ENCODE data around the gene HOXD9.

- TF ChIP-seq BACH2 (CRISPR knock-in tag; IDR thresholded peaks at IDR 0.05; ENCODE audit: borderline replicate concordance) (no peak), OSR1 (CRISPR knock-in tag; IDR thresholded peaks at IDR 0.05) (no peak), TCF4 (CRISPR knock-in tag; IDR thresholded peaks at IDR 0.05; ENCODE audit: borderline replicate concordance) (no peak), ISL1 (CRISPR knock-in tag; IDR thresholded peaks at IDR 0.05) (no peak), ZFP30 (CRISPR knock-in tag; IDR thresholded peaks at IDR 0.05) (no peak), SNAI2 (CRISPR knock-in tag; IDR thresholded peaks at IDR 0.05) (no peak), GLIS3 (CRISPR knock-in tag; IDR thresholded peaks at IDR 0.05) (no peak), ZFP3 (CRISPR knock-in tag; IDR thresholded peaks at IDR 0.05) (no peak)
These were observed 29.1 kb downstream of the HOXD9 start, which contains the start of gene HOXD4 for GRCh38 chr2:176151442-176152287.
